Measurements from ENCODE around the gene TEX54.
"Not testable (repeated sequence)": the region's sequence is repeated elsewhere in the genome, so short reads cannot be mapped to it uniquely, and the experiment has no call there.

TEX54 gene

GRCh38 chr11:62854825-62855570, 22.4 kb upstream of the TEX54 start:
- DNase-seq = no peak

GRCh38 chr11:62854013-62854824, 21.6 kb upstream of the TEX54 start:
- DNase-seq = no peak

- no peak for DNase-seq
Observed at GRCh38 chr11:62853279-62853965, 20.8 kb upstream of the TEX54 start.

GRCh38 chr11:62852523-62853188, 20.0 kb upstream of the TEX54 start:
- DNase-seq = no peak

GRCh38 chr11:62851807-62852522, 19.3 kb upstream of the TEX54 start:
- DNase-seq = no peak

GRCh38 chr11:62850911-62851806, 18.5 kb upstream of the TEX54 start:
- no peak for DNase-seq

- DNase-seq = no peak
Observed at GRCh38 chr11:62847767-62848314, 15.2 kb upstream of the TEX54 start.

GRCh38 chr11:62846177-62846576, 13.5 kb upstream of the TEX54 start:
- no peak for DNase-seq

- no peak for DNase-seq
Observed at GRCh38 chr11:62844154-62844553, 11.5 kb upstream of the TEX54 start.

GRCh38 chr11:62843466-62843865, 10.8 kb upstream of the TEX54 start:
- no peak for DNase-seq

GRCh38 chr11:62842891-62843290, 10.2 kb upstream of the TEX54 start:
- not testable (repeated sequence) for DNase-seq

- no peak for DNase-seq
Observed at GRCh38 chr11:62842171-62842741, 9.6 kb upstream of the TEX54 start.

- peak; percentile 99 for DNase-seq
Observed at GRCh38 chr11:62841361-62842170, 8.9 kb upstream of the TEX54 start.

- DNase-seq = not testable (repeated sequence)
Observed at GRCh38 chr11:62840721-62841360, 8.2 kb upstream of the TEX54 start.

GRCh38 chr11:62839050-62839945, 6.7 kb upstream of the TEX54 start, which contains the start of gene WDR74:
TSS of gene WDR74 (minus strand) at chr11:62839590. CDS start at chr11:62839570, 20 bp downstream.
- peak; percentile 32 for DNase-seq

- DNase-seq = no peak
Observed at GRCh38 chr11:62835336-62835735, 2.7 kb upstream of the TEX54 start.

- peak; percentile 84 for DNase-seq
Observed at GRCh38 chr11:62831520-62832335, 913 bp downstream of the TEX54 start, which contains the start of gene STX5. TSS of gene STX5 (minus strand) at chr11:62832051. CDS start at chr11:62831243, 808 bp downstream.
